Activated CD4-positive, alpha-beta T cell treated with anti-CD3 and anti-CD28 coated beads for 36 hours (primary cell): Measurements from ENCODE around the gene HOXB6. TPM values are rescaled to one million over a fixed set of nuclear protein-coding genes. Genes with fewer than 3 reads are reported as not detected.

Source experiments
- ATAC-seq: fragments of 200-7000 bp; cut with Tn5 transposase; one replicate; pipeline ENCODE4 v1.10.0; 2021; ENCODE audit warnings: mild to moderate bottlenecking, moderate library complexity
- CTCF ChIA-PET: fragments of 350-600 bp; sonication (Branson Sonifier 250); formaldehyde crosslinking; loops from one replicate; lab custom pipeline; 2021; ENCODE audit warnings: antibody characterized with exemption; lab: Charles Lee
- POLR2A ChIA-PET: fragments of 350-600 bp; sonication (Branson Sonifier 250); formaldehyde crosslinking; loops from one replicate; lab custom pipeline; 2021; ENCODE audit warnings: antibody characterized with exemption, inconsistent platforms; lab: Charles Lee
- DNase-seq: peaks from one replicate; pipeline ENCODE4 v3.0.0-alpha.2; 2020
- H3K27ac Mint-ChIP-seq: one replicate; pipeline ENCODE4 v1.8.0; 2021; ENCODE audit warnings: mixed read lengths
- H3K27me3 Mint-ChIP-seq: one replicate; pipeline ENCODE4 v1.8.0; 2021; ENCODE audit warnings: mixed read lengths
- H3K36me3 Mint-ChIP-seq: one replicate; pipeline ENCODE4 v1.8.0; 2021; ENCODE audit warnings: low read depth, mixed read lengths
- H3K4me1 Mint-ChIP-seq: one replicate; pipeline ENCODE4 v1.8.0; 2021; ENCODE audit warnings: mixed read lengths
- H3K4me3 Mint-ChIP-seq: one replicate; pipeline ENCODE4 v1.8.0; 2021; ENCODE audit warnings: mild to moderate bottlenecking, moderate library complexity, mixed read lengths
- H3K9me3 Mint-ChIP-seq: one replicate; pipeline ENCODE4 v1.8.0; 2021; ENCODE audit warnings: low read depth, mixed read lengths
- intact Hi-C, 2 experiments: fragments of 100-400 bp; cut with DNase I in 1 of 2; cut with micrococcal nuclease in 1 of 2; formaldehyde crosslinking; loops; one replicate each; pipeline versions ENCODE4 v1.14.2 to v1.15.1; 2022 to 2024; cut with DNase I, micrococcal nuclease
- total RNA-seq, 2 experiments: library from RNA; stranded (reverse); gene quantifications; one replicate each; pipeline ENCODE4 v1.2.3, GENCODE V29; 2021

HOXB6 gene
- total RNA-seq, 2 experiments from 2014 or later: not detected

- peaks cover 16% of the 10 kb centered on the region for H3K4me1 Mint-ChIP-seq
- no peaks in the 10 kb centered on the region for H3K9me3 Mint-ChIP-seq
- H3K27me3 Mint-ChIP-seq: peaks cover 63% of the 10 kb centered on the region
- no peaks in the 10 kb centered on the region for H3K36me3 Mint-ChIP-seq
- no peak overlapping the region for H3K27ac Mint-ChIP-seq
- POLR2A ChIA-PET: no interaction called here
- intact Hi-C loops: no loop called here
- no peak for DNase-seq
- CTCF ChIA-PET: interaction anchor here (0.6 to 1.4 kb wide), 7 partner anchors 10 to 581 kb away, joined by 3 to 4 read pairs (median 3); partner anchors contain the start of gene HOXB8
- ATAC-seq: no peak
- H3K4me3 Mint-ChIP-seq: no peak overlapping the region
Measured at GRCh38 chr17:48605991-48606891, 1.5 kb upstream of the HOXB6 start.

- Mint-ChIP-seq H3K27me3 (peaks cover 65% of the 10 kb centered on the region), H3K4me1 (peaks cover 12% of the 10 kb centered on the region), H3K4me3 (no peak overlapping the region), H3K36me3 (no peaks in the 10 kb centered on the region), H3K27ac (no peak overlapping the region), H3K9me3 (no peaks in the 10 kb centered on the region)
- ChIA-PET CTCF (no interaction called here), POLR2A (no interaction called here)
- ATAC-seq: no peak
- DNase-seq: no peak
- intact Hi-C loops: no loop called here
Measured at GRCh38 chr17:48605409-48605919, 678 bp upstream of the HOXB6 start.

GRCh38 chr17:48603959-48604769 lies 622 bp downstream of the HOXB6 start:
- ATAC-seq (no peak), DNase-seq (no peak)
- CTCF ChIA-PET: interaction anchor here (0.7 kb wide), 1 partner anchor 497 kb away, joined by 3 read pairs; the partner anchor contains the start of gene SNX11
- POLR2A ChIA-PET: no interaction called here
- Mint-ChIP-seq H3K36me3 (no peaks in the 10 kb centered on the region), H3K27ac (no peak overlapping the region), H3K9me3 (no peaks in the 10 kb centered on the region), H3K27me3 (peaks cover 70% of the 10 kb centered on the region), H3K4me3 (no peak overlapping the region), H3K4me1 (peaks cover 12% of the 10 kb centered on the region)
- intact Hi-C loops: no loop called here

GRCh38 chr17:48601539-48602425 lies 3.0 kb downstream of the HOXB6 start:
- ATAC-seq: no peak
- Mint-ChIP-seq H3K36me3 (no peaks in the 10 kb centered on the region), H3K27me3 (peaks cover 79% of the 10 kb centered on the region), H3K9me3 (no peaks in the 10 kb centered on the region), H3K4me1 (peaks cover 27% of the 10 kb centered on the region), H3K27ac (no peak overlapping the region), H3K4me3 (no peak overlapping the region)
- ChIA-PET CTCF (interaction anchor here (0.6 to 1.6 kb wide), 10 partner anchors 12 to 525 kb away, joined by 3 to 6 read pairs (median 4); no protein-coding TSS in a partner anchor), POLR2A (interaction anchor here (1.1 kb wide), 1 partner anchor 9 kb away, joined by 3 read pairs; no protein-coding TSS in a partner anchor)
- no peak for DNase-seq
- intact Hi-C loops: no loop called here

- Mint-ChIP-seq H3K27ac (no peak overlapping the region), H3K4me3 (no peak overlapping the region), H3K36me3 (no peaks in the 10 kb centered on the region), H3K27me3 (peaks cover 81% of the 10 kb centered on the region), H3K4me1 (peaks cover 33% of the 10 kb centered on the region), H3K9me3 (no peaks in the 10 kb centered on the region)
- CTCF ChIA-PET: interaction anchor here (0.7 to 1.6 kb wide), 10 partner anchors 12 to 524 kb away, joined by 3 to 6 read pairs (median 4); no protein-coding TSS in a partner anchor
- DNase-seq: no peak
- ATAC-seq: no peak
- POLR2A ChIA-PET: interaction anchor here (1.1 kb wide), 1 partner anchor 9 kb away, joined by 3 read pairs; no protein-coding TSS in a partner anchor
- intact Hi-C loops: no loop called here
Measured at GRCh38 chr17:48601207-48601538, 3.6 kb downstream of the HOXB6 start.

GRCh38 chr17:48600244-48601098 lies 4.3 kb downstream of the HOXB6 start:
- intact Hi-C loops: no loop called here
- CTCF ChIA-PET: interaction anchor here (0.7 to 1.9 kb wide), 7 partner anchors 12 to 341 kb away, joined by 3 to 6 read pairs (median 4); no protein-coding TSS in a partner anchor
- no peak overlapping the region for H3K4me3 Mint-ChIP-seq
- no peak overlapping the region for H3K27ac Mint-ChIP-seq
- H3K4me1 Mint-ChIP-seq: peaks cover 33% of the 10 kb centered on the region
- H3K9me3 Mint-ChIP-seq: no peaks in the 10 kb centered on the region
- peaks cover 84% of the 10 kb centered on the region for H3K27me3 Mint-ChIP-seq
- H3K36me3 Mint-ChIP-seq: no peaks in the 10 kb centered on the region
- DNase-seq (no peak), ATAC-seq (no peak)
- POLR2A ChIA-PET: interaction anchor here (1.1 kb wide), 1 partner anchor 8 kb away, joined by 3 read pairs; no protein-coding TSS in a partner anchor

- H3K4me3 Mint-ChIP-seq: no peak overlapping the region
- no peak overlapping the region for H3K27ac Mint-ChIP-seq
- H3K36me3 Mint-ChIP-seq: no peaks in the 10 kb centered on the region
- H3K9me3 Mint-ChIP-seq: no peaks in the 10 kb centered on the region
- CTCF ChIA-PET: interaction anchor here (0.6 to 2.1 kb wide), 4 partner anchors 13 to 961 kb away, joined by 3 to 8 read pairs (median 4); no protein-coding TSS in a partner anchor
- POLR2A ChIA-PET: interaction anchor here (1.0 kb wide), 1 partner anchor 9 kb away, joined by 3 read pairs; no protein-coding TSS in a partner anchor
- intact Hi-C loops: loop anchor here in 1 of 2 experiments (5.0 to 10.0 kb wide), 2 partner anchors 57 to 455 kb away; no protein-coding TSS in a partner anchor
- DNase-seq (no peak), ATAC-seq (no peak)
- H3K4me1 Mint-ChIP-seq: peaks cover 32% of the 10 kb centered on the region
- peaks cover 83% of the 10 kb centered on the region for H3K27me3 Mint-ChIP-seq
Measured at GRCh38 chr17:48599354-48599753, 5.4 kb downstream of the HOXB6 start.

- no peak for ATAC-seq
- peaks cover 34% of the 10 kb centered on the region for H3K4me1 Mint-ChIP-seq
- H3K36me3 Mint-ChIP-seq: no peaks in the 10 kb centered on the region
- peaks cover 84% of the 10 kb centered on the region for H3K27me3 Mint-ChIP-seq
- POLR2A ChIA-PET: interaction anchor here (1.0 kb wide), 1 partner anchor 10 kb away, joined by 3 read pairs; no protein-coding TSS in a partner anchor
- no peaks in the 10 kb centered on the region for H3K9me3 Mint-ChIP-seq
- no peak for DNase-seq
- peak overlapping the region; percentile 46 for H3K4me3 Mint-ChIP-seq
- CTCF ChIA-PET: interaction anchor here (0.6 to 2.1 kb wide), 5 partner anchors 14 to 961 kb away, joined by 3 to 8 read pairs (median 4); no protein-coding TSS in a partner anchor
- H3K27ac Mint-ChIP-seq: no peak overlapping the region
- intact Hi-C loops: loop anchor here in 1 of 2 experiments (5.0 to 10.0 kb wide), 2 partner anchors 56 to 454 kb away; no protein-coding TSS in a partner anchor
Measured at GRCh38 chr17:48598736-48599135, 6.0 kb downstream of the HOXB6 start.

- H3K36me3 Mint-ChIP-seq: no peaks in the 10 kb centered on the region
- H3K4me3 Mint-ChIP-seq: peak overlapping the region; percentile 46
- peak; percentile 57 for DNase-seq
- H3K9me3 Mint-ChIP-seq: no peaks in the 10 kb centered on the region
- ChIA-PET POLR2A (no interaction called here), CTCF (interaction anchor here (0.6 to 6.7 kb wide), 3 partner anchors 21 to 264 kb away, joined by 3 to 74 read pairs (median 8); no protein-coding TSS in a partner anchor)
- peak overlapping the region; percentile 35 for H3K27ac Mint-ChIP-seq
- intact Hi-C loops: loop anchor here (2.0 to 10.0 kb wide), 3 partner anchors 15 to 453 kb away; no protein-coding TSS in a partner anchor
- ATAC-seq: peak; percentile 27
- H3K27me3 Mint-ChIP-seq: peaks cover 82% of the 10 kb centered on the region
- H3K4me1 Mint-ChIP-seq: peaks cover 34% of the 10 kb centered on the region
Measured at GRCh38 chr17:48597778-48598631, 6.8 kb downstream of the HOXB6 start.
